Hematopoietic multipotent progenitor cell treated with erythropoietin and hydrocortisone succinate and interleukin-3 and kit ligand, for 17 days (in vitro differentiated cells): ENCODE results near the gene ADCY9.
"Not testable (repeated sequence)": the region's sequence is repeated elsewhere in the genome, so short reads cannot be mapped to it uniquely, and the experiment has no call there.

Experiments
- DNase-seq: peaks from one replicate; pipeline ENCODE4 v3.0.0-alpha.2; 2015; ENCODE audit warnings: low spot score

ADCY9 gene

GRCh38 chr16:4067262-4068001 lies 48.8 kb downstream of the ADCY9 start:
- DNase-seq, result no peak

DNA sequence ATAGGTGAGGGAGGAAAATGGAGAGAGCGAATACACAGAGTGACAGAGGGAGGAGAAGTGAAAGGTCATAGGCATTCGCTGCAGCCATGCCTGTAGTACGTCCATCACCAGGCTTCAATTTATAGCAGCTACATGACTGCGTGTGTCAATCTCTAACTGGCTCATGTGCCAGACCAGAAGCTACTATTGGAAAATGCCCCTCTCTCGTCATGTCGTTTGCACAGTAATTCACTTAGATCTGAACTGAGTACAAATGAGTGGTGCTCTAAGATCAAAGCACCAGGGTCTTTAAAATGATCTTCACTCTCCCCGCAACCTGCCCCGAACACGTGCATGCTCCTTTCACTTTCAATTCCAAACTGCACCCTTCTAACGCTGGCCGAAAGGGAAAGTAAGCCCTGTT lies 51.3 kb downstream of the ADCY9 start:
- DNase-seq, result no peak

GRCh38 chr16:4062212-4062802 lies 53.9 kb downstream of the ADCY9 start:
- DNase-seq, result no peak

DNA sequence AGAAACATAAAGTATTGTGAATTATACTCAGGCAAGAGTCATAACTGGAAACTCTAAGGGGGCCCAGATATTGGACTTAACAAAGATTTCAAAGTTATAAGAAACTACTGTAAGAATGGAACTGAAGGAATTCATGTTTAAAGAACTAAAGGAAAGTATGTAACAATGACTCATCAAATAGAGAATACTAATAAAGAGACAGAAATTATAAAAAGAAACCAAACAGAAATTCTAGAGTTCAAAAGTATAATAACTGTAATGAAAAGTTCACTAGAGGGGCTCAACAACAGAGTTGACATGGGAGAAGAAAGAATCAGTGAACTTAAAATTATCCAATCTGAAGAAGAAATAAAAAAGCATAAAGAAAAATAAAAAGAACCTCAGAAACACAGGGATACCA lies 55.4 kb downstream of the ADCY9 start:
- no peak for DNase-seq

- no peak for DNase-seq
Observed at GRCh38 chr16:4060009-4060408, 56.2 kb downstream of the ADCY9 start.

DNA sequence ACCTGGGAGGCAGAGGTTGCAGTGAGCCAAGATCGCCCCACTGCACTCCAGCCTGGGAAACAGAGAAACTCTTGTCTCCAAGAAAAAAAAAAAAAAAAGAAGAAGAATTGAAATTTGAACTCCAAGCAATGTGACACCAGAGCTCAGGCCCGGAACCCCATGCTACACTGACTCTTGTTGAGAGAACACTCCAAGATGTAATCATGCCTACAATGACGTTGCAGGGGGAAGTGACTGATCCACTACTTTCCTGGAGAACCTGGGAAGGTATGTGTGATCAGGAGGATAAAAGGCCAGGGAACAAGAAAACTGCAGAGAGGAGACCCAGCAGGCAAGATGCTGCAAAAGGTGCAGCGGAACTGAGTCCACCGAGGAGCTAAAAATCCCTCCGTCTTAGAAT lies 57.9 kb downstream of the ADCY9 start:
- DNase-seq, result no peak

DNA sequence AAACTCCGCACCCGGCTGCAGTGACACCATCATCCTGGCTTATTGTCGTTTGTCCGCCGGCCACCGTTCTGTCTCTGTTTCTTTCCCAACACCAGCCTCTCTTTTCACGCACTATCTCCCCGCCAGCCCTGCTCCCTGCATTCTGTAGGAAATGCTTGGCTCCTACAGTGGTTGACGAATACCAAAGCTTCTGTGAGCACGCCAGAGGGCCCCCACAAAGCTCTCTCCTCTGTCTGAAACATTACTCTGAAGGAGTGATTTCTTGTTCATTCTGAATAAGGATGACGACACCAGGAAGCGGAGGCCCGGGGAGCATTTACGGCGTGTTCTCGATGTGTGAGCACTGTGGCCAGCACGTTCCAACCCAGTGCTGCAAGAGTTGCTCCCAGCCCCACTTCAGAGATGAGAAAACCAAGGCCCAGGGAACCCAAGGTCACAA lies 58.8 kb downstream of the ADCY9 start:
- DNase-seq, result no peak

DNA sequence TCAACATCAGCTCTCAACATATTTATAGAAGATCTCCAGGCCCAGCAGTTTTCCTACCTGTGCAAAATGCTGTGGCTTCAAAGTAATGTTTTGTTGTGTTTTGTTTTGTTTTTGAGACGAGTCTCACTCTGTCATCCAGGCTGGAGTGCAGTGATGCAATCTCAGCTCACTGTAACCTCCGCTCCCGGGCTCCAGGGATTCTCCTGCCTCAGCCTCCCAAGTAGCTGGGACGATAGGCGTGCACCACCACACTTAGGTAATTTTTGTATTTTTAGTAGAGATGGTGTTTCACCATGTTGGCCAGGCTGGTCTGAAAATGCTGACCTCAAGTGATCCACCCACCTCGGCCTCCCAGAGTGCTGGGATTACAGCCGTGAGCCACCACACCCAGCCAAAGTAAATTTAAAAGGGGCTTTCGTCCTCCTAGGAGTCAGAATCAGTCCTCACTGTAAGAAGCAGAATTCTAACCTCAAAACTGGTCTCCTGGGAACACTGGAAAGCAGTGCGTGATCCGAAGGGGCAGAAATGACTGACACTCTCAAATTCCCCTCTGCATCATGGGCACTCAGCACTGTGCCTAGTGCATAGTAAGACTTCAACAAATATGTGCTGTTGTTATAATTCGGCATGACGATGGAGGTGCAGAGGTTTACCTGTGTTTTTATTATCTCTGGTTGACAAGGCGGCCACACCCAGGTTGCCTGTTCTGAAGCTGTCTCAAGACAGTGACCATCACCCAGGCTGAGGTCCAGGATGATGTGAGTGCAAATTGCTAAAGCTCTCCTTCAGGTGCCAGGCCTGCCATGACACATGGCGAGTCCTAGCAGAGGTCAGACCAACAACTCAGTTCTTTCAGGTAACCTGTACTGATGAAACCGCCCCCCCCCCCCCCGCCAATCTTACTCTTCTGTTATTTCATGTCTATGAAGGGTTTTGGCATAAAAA lies 59.8 kb downstream of the ADCY9 start:
- DNase-seq, result no peak

DNA sequence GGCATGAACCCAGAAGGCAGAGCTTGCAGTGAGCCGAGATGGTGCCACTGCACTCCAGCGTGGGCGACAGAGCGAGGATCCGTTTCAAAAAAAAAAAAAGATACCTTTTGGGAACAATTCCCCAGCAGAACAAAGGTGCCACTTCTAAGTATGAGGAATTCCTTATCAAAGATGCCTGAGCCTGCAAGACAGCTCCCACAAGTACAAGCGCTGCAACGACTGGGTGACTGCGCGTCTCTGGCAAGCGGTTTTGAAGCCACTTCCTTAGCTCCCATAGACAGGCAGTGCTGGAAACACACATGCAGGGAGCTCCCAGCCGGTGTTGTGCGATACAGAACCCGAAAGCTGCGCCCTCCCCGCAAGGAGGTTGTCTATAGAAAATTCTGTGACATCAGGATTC lies 60.5 kb downstream of the ADCY9 start:
- DNase-seq, result no peak

DNA sequence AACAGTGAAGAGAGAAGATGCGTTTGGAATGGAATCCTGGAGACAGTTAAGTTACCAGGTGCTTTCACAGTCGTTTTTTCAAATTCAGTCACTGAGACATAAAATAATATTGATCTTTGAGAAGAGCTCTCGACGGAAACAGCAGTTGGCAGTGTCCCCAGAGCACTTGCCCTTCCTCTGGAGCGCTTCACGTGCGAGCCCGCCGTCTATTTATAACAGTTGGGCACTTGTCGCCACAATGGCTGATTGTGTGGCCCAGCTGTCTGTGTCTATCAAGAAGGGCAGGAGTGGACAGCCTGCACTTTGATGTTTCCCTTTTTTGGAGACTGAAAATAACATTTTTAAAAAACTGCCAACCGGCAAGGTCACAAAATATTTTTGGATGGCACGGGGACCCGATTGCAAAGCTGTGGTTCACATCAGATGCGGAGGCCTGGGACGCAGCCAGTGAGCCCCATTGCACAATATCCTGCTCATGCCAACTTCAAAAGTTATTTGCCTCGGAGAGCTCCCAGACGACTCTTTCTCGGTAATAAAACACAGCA lies 62.9 kb downstream of the ADCY9 start:
- no peak for DNase-seq

GRCh38 chr16:4052801-4053293 lies 63.4 kb downstream of the ADCY9 start:
- no peak for DNase-seq

- no peak for DNase-seq
Observed at GRCh38 chr16:4052096-4052495, 64.1 kb downstream of the ADCY9 start.

- DNase-seq, result no peak
Observed at GRCh38 chr16:4051591-4051990, 64.7 kb downstream of the ADCY9 start.

DNA sequence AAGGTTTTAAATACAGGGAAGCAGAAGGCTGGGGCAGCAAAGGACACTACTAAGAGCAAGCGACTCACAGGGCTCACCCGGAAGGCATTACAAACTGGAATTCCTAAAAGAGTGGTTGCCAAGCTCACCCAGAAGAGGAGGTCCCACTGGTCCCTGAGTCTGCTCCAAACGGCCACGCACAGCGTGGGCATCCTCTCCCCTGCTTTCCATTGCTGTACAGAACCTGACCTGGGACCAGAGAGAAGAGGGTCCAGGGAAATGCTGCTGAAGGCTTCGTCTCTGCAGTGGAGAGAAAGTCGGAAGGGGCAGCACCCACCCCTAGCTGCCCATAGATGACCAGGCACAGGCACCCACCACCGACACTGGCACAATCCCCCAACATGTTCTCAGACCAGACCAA lies 67.2 kb downstream of the ADCY9 start:
- no peak for DNase-seq

DNA sequence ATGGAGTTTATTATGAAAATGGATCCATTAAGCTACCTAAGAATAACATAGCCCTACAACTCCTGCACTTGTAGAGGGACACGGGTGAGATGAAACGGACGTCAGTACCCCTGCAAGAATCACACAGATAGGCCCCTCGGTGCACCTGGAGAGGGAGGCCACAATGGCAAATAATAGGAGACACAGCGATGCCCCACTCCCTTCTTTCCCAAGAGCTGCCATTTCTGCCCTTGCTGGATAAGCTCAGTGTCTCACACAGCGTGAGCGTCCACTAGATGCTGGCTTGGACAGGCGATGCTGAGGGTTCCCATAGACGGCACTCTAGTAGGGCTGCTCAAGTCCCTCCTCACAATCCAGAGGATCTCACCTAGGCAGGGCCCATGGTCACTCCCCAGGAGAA lies 67.8 kb downstream of the ADCY9 start:
- DNase-seq, result no peak

DNA sequence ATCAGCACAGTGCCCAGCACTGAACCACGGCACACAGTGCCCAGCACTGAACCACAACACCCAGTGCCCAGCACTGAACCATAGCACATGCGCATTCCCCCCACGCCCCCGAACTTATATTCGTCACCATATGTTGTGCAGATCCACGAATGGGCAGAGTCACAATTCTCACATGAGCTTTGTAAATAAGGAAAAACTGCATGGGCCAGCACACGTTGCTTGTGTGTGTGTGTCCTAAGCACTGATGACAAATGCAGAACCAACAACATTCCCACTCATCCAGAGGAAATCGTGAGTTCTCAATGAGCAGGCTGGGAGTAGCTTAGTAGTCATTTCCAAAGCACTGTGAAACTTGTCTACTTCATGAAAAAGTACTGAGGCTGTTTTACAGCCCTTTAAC lies 70.0 kb downstream of the ADCY9 start:
- no peak for DNase-seq

- not testable (repeated sequence) for DNase-seq
Observed at GRCh38 chr16:4045561-4045960, 70.7 kb downstream of the ADCY9 start.

GRCh38 chr16:4042581-4042980 lies 73.7 kb downstream of the ADCY9 start:
- no peak for DNase-seq

DNA sequence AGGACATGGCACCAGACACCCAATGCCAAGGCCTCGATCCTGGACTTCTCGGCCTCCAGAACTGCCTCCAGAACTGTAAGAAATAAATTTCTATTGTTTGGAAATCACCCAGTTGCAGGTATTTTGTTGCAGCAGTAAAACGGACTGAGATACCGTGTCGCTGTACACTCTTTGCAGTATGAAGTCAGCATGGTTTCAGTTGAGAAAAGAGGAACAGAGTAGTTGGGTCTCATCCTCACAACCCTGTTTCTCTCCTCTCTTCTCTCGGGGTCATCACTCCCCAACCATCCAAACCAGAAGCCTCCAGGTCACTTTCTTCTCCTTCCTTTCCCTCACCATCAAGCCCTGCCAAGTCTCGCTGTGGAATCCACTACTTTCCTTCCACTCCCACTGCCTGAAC lies 77.8 kb downstream of the ADCY9 start:
- no peak for DNase-seq

DNA sequence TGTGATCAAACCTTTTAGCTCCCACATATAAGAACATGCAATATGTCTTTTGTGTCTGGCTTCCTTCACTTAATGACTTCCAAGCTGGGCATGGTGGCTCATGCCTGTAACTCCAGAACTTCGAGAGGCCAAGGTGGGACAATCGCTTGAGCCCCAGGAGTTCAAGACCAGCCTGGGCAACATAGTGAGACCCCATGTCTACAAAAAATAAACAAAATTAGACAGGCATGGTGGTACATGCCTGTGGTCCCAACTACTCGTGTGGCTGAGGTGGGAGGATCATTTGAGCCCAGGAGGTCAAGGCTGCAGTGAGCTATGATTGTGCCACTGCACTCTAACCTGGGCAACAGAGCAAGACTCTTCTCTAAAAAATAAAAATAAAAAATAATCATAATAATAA lies 79.3 kb downstream of the ADCY9 start:
- not testable (repeated sequence) for DNase-seq

DNA sequence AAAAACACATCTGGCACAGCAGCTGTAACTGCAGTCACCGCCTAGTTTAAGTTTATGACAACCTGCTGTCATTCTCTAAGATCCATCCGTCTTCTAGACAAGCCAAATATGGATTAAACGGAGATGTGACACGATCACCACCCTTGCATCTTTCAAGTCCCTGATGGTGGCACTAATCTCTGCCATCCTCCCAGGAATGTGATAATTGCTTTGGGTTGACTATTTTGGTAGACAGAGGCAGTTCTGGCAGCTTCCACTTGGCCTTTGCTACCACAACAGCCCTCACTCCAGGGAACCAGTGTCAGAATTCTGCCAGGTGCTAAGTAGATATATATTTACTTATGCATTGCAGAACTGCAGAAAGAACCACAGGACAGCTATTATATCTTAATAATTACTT lies 81.3 kb downstream of the ADCY9 start:
- DNase-seq, result no peak

DNA sequence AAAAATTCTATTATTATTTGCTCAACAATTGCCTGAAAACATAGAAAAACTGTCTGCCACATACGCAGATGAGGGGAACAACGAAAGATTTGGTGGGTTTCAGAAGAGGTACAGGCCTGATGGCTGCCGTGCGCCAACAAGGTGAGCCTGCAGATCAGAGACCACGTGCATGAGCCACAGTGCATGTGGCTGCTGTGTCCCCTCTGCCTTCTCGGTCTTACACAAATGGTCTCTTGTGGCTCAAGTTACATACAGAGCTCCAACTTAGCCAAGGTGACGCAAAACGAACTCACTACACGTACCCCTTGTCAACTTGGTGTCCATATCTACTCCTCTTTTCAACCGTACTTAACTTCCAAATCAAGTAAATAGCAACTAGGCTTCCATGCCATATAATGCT lies 82.3 kb downstream of the ADCY9 start:
- no peak for DNase-seq
